Kidney (tissue), 14 donors: ENCODE results near the gene STXBP5. TPM values are rescaled to one million over a fixed set of nuclear protein-coding genes. Genes with fewer than 3 reads are reported as not detected.

Experiments
- DNase-seq, 5 donors: peaks; one replicate each; pipeline ENCODE4 v3.0.0-alpha.2; 2013 to 2020
- FAIRE-seq: peaks from 2 replicates; lab custom pipeline; 2012; peaks lifted over from hg19 to GRCh38; lab: Jason Lieb, UNC
- H3K27ac ChIP-seq, 2 donors: one replicate each; pipeline ENCODE4 v1.7.0; 2013; ENCODE audit warnings: low read depth in 2 of 2, low read length in 2 of 2, inconsistent platforms in 1 of 2
- H3K27me3 ChIP-seq: one replicate; pipeline ENCODE4 v1.7.1; 2013; ENCODE audit warnings: low read length, inconsistent platforms; ENCODE audit not compliant: control insufficient read depth, insufficient read depth
- H3K36me3 ChIP-seq, 3 donors: one replicate each; pipeline versions ENCODE4 v1.7.0 to v1.7.1; 2013; ENCODE audit warnings: low read length in 3 of 3, control low read depth in 1 of 3, inconsistent platforms in 1 of 3; ENCODE audit not compliant: insufficient read depth in 3 of 3, control insufficient read depth in 2 of 3
- H3K4me1 ChIP-seq, 3 donors: one replicate each; pipeline versions ENCODE4 v1.7.0 to v1.7.1; 2013; ENCODE audit warnings: low read length in 3 of 3, inconsistent platforms in 1 of 3, low read depth in 1 of 3; ENCODE audit not compliant: control insufficient read depth in 2 of 3, insufficient read depth in 2 of 3
- H3K4me3 ChIP-seq, 3 donors: one replicate each; pipeline versions ENCODE4 v1.7.0 to v1.8.1; 2013; ENCODE audit warnings: low read length in 3 of 3, control low read depth in 1 of 3, inconsistent platforms in 1 of 3
- H3K9ac ChIP-seq, 3 donors: one replicate each; pipeline versions ENCODE4 v1.7.0 to v1.7.1; 2013; ENCODE audit warnings: low read length in 3 of 3, control low read depth in 1 of 3, inconsistent platforms in 1 of 3
- H3K9me3 ChIP-seq, 3 donors: one replicate each; pipeline versions ENCODE4 v1.7.0 to v1.7.1; 2013; ENCODE audit warnings: low read length in 3 of 3, control low read depth in 1 of 3, inconsistent platforms in 1 of 3; ENCODE audit not compliant: control insufficient read depth in 2 of 3, insufficient read depth in 1 of 3
- intact Hi-C: fragments of 100-400 bp; cut with DNase I; formaldehyde crosslinking; loops from one replicate; pipeline ENCODE4 v1.11.1; 2022
- polyA plus RNA-seq: library from polyadenylated mRNA; stranded (reverse); fragments of 350-450 nt; fragmentation: Illumina TruSeq; extraction: RNeasy Lipid Tissue Mini Kit (QIAGEN cat#74804); gene quantifications from one replicate; pipeline ENCODE4 v1.2.3, GENCODE V29; 2014; ENCODE audit warnings: low read depth, low replicate concordance; ENCODE audit not compliant: insufficient read depth
- total RNA-seq: library from RNA; stranded (reverse); fragmentation: NEBNext Ultra II Directional; extraction: Animal tissue kit (Norgen Biotek cat#: 25700); gene quantifications from one replicate; pipeline ENCODE4 v1.2.1, GENCODE V29; 2021
- TF ChIP-seq, protein P1 (sequence below): IDR thresholded peaks from 3 replicates; pipeline ENCODE4 v1.5.1; 2012; ENCODE audit warnings: mild to moderate bottlenecking, moderate library complexity, borderline replicate concordance; ENCODE audit not compliant: insufficient read depth; ENCODE audit errors: extremely low read depth
- donor health status: control.
- donor health status: control.
- donor health status: control.
- donor health status: control.
- donor health status: control.
- donor health status: DM: yes; HTN: yes; CAD: no.
- donor health status: Normal renal cell carcinoma (clear cell type).

STXBP5 gene
- total and polyA plus RNA-seq, 2 donors from 2014 or later: 2.0 to 13.6 TPM

DNA sequence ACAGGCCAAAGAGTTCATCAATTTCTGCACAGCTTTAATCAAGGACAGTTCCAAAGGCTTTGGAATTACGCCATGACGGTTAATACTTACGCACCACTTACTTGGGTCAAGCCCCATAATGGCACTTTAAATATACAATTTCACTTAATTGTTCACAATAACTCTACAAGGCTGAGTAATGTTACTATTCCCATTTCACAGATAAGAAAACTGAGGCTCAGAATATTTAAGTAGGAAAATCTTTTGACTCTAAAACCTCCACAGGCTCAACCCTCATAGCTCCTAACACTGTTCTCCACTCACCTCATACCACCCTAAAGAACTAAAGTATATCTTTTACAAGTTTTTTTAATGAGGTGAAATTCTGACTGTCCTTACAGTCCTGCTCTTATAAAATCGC is 212.4 kb downstream of the STXBP5 start:
- H3K36me3 ChIP-seq: no peaks in the 10 kb centered on the region
- TF ChIP-seq, protein P1, sequence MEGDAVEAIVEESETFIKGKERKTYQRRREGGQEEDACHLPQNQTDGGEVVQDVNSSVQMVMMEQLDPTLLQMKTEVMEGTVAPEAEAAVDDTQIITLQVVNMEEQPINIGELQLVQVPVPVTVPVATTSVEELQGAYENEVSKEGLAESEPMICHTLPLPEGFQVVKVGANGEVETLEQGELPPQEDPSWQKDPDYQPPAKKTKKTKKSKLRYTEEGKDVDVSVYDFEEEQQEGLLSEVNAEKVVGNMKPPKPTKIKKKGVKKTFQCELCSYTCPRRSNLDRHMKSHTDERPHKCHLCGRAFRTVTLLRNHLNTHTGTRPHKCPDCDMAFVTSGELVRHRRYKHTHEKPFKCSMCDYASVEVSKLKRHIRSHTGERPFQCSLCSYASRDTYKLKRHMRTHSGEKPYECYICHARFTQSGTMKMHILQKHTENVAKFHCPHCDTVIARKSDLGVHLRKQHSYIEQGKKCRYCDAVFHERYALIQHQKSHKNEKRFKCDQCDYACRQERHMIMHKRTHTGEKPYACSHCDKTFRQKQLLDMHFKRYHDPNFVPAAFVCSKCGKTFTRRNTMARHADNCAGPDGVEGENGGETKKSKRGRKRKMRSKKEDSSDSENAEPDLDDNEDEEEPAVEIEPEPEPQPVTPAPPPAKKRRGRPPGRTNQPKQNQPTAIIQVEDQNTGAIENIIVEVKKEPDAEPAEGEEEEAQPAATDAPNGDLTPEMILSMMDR: no peak
- no peak overlapping the region for H3K27ac ChIP-seq
- no peak overlapping the region for H3K4me3 ChIP-seq
- intact Hi-C loops: no loop called here
- H3K9ac ChIP-seq: no peak overlapping the region
- H3K27me3 ChIP-seq: no peaks in the 10 kb centered on the region
- peaks cover 0 to 1% (median 0%) of the 10 kb centered on the region in 3 donors for H3K9me3 ChIP-seq
- no peak for FAIRE-seq
- no peaks in the 10 kb centered on the region for H3K4me1 ChIP-seq
- DNase-seq: no peak

DNA sequence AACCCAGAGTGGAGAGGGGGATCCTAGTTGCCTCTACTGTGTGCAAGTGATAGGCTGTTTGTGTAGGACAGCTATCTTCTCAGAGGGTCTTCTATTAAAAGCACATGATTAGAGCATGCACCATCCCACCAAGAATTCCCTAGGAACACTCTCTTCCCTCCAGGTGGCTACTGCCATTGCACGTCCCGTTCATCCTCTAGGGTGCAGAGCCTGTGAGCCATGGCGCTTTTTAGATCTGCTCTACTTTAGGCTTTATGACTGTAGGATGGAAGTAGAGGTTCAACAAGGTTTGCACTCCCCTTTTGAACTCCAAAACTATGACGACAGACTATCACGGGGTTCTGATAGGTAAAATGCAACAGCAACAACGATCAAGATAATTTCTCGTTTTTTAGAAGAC is 213.7 kb downstream of the STXBP5 start:
- intact Hi-C loops: no loop called here
- H3K9ac ChIP-seq: no peak overlapping the region
- H3K4me1 ChIP-seq: no peaks in the 10 kb centered on the region
- H3K4me3 ChIP-seq: no peak overlapping the region
- FAIRE-seq: no peak
- peaks cover 0 to 1% (median 0%) of the 10 kb centered on the region in 3 donors for H3K9me3 ChIP-seq
- no peak for DNase-seq
- H3K27ac ChIP-seq: no peak overlapping the region
- H3K27me3 ChIP-seq: no peaks in the 10 kb centered on the region
- H3K36me3 ChIP-seq: no peaks in the 10 kb centered on the region
- TF ChIP-seq, protein P1: no peak

- Histone ChIP-seq H3K36me3 (no peaks in the 10 kb centered on the region), H3K27ac (no peak overlapping the region), H3K27me3 (no peaks in the 10 kb centered on the region), H3K9ac (no peak overlapping the region), H3K4me1 (no peaks in the 10 kb centered on the region), H3K4me3 (no peak overlapping the region), H3K9me3 (peaks cover 0 to 1% (median 0%) of the 10 kb centered on the region in 3 donors)
- TF ChIP-seq, protein P1: no peak
- intact Hi-C loops: no loop called here
- DNase-seq (peak in 3 of 5 donors; percentile 30 to 72 (median 58)), FAIRE-seq (no peak)
These were observed 214.3 kb downstream of the STXBP5 start for GRCh38 chr6:147418523-147418922.

GRCh38 chr6:147421903-147422302 is 217.7 kb downstream of the STXBP5 start:
- no peak for FAIRE-seq
- Histone ChIP-seq H3K4me1 (no peaks in the 10 kb centered on the region), H3K9me3 (peaks cover 0 to 1% (median 0%) of the 10 kb centered on the region in 3 donors), H3K4me3 (no peak overlapping the region), H3K27me3 (no peaks in the 10 kb centered on the region), H3K27ac (no peak overlapping the region), H3K36me3 (no peaks in the 10 kb centered on the region), H3K9ac (no peak overlapping the region)
- no peak for DNase-seq
- TF ChIP-seq, protein P1: no peak
- intact Hi-C loops: no loop called here
